DMS 273 treated with DMSO at 0.1 percent for 48 hours (cell line): ENCODE data around the gene RCBTB2.
A peak's percentile ranks its signal among the peaks of the same experiment; 100 is the strongest.
"Not testable (repeated sequence)": the region's sequence is repeated elsewhere in the genome, so short reads cannot be mapped to it uniquely, and the experiment has no call there.

Experiments used
- DNase-seq: peaks from one replicate; lab custom pipeline; 2025; lab: John Stamatoyannopoulos, UW

RCBTB2 gene

GRCh38 chr13:48532506-48533499, at the start of gene RCBTB2:
Gene RCBTB2 (minus strand): TSS chr13:48533080. CDS start chr13:48521939, 11,141 bp downstream.
- peak; percentile 81 for DNase-seq

- DNase-seq = no peak
Measured at GRCh38 chr13:48582084-48582483, 49.2 kb upstream of the RCBTB2 start.

- no peak for DNase-seq
Measured at GRCh38 chr13:48580896-48581295, 48.0 kb upstream of the RCBTB2 start.

GRCh38 chr13:48580185-48580803, 47.4 kb upstream of the RCBTB2 start:
- DNase-seq = no peak

GRCh38 chr13:48579919-48580180, 47.0 kb upstream of the RCBTB2 start:
- not testable (repeated sequence) for DNase-seq

- DNase-seq = no peak
Measured at GRCh38 chr13:48579165-48579918, 46.5 kb upstream of the RCBTB2 start.

- no peak for DNase-seq
Measured at GRCh38 chr13:48578516-48579164, 45.8 kb upstream of the RCBTB2 start.

- DNase-seq = no peak
Measured at GRCh38 chr13:48576448-48577010, 43.6 kb upstream of the RCBTB2 start.

GRCh38 chr13:48575031-48575430, 42.2 kb upstream of the RCBTB2 start:
- no peak for DNase-seq

GRCh38 chr13:48574041-48574796, 41.3 kb upstream of the RCBTB2 start:
- no peak for DNase-seq

- DNase-seq = no peak
Measured at GRCh38 chr13:48573213-48574007, 40.5 kb upstream of the RCBTB2 start.

GRCh38 chr13:48571126-48571913, 38.4 kb upstream of the RCBTB2 start:
- no peak for DNase-seq

GRCh38 chr13:48570216-48570828, 37.4 kb upstream of the RCBTB2 start:
- DNase-seq = no peak

- DNase-seq = no peak
Measured at GRCh38 chr13:48569104-48569666, 36.3 kb upstream of the RCBTB2 start.

GRCh38 chr13:48568370-48569103, 35.7 kb upstream of the RCBTB2 start:
- no peak for DNase-seq

- no peak for DNase-seq
Measured at GRCh38 chr13:48567515-48568369, 34.9 kb upstream of the RCBTB2 start.

GRCh38 chr13:48564056-48564455, 31.2 kb upstream of the RCBTB2 start:
- no peak for DNase-seq
